Brain microvascular endothelial cell (primary cell): ENCODE measurements around the gene COL6A2.

ENCODE experiments used
- DNase-seq: peaks from one replicate; pipeline ENCODE4 v3.0.0-alpha.2; 2020
- H3K27ac ChIP-seq: fragments of 250-450 bp; sonication (Bioruptor Pico); 2 replicates; pipeline ENCODE4 v1.5.1; 2020; ENCODE audit warnings: mild to moderate bottlenecking, moderate library complexity
- H3K27me3 ChIP-seq: fragments of 250-450 bp; sonication (Bioruptor Pico); replicated peaks from 2 replicates; pipeline ENCODE4 v1.5.1; 2020; ENCODE audit warnings: mild to moderate bottlenecking
- H3K36me3 ChIP-seq: fragments of 250-450 bp; sonication (Bioruptor Pico); replicated peaks from 2 replicates; pipeline ENCODE4 v1.5.1; 2020; ENCODE audit warnings: mild to moderate bottlenecking
- H3K4me3 ChIP-seq: 2 replicates; pipeline ENCODE4 v1.5.1; 2011; ENCODE audit warnings: low read depth, mild to moderate bottlenecking, control low read depth, low read length, moderate library complexity
- CTCF ChIP-seq: IDR thresholded peaks from 2 replicates; pipeline ENCODE4 v1.5.1; 2011; ENCODE audit warnings: low read depth, mild to moderate bottlenecking, moderate library complexity, low read length, control low read depth, inconsistent platforms; ENCODE audit errors: missing control alignments
- in situ Hi-C: cut with HindIII; loops from 2 replicates; pipeline ENCODE4 v1.10.0; 2017; ENCODE audit warnings: low sequenced_read_pairs, low pct_ligation_motif_present

COL6A2 gene

DNA sequence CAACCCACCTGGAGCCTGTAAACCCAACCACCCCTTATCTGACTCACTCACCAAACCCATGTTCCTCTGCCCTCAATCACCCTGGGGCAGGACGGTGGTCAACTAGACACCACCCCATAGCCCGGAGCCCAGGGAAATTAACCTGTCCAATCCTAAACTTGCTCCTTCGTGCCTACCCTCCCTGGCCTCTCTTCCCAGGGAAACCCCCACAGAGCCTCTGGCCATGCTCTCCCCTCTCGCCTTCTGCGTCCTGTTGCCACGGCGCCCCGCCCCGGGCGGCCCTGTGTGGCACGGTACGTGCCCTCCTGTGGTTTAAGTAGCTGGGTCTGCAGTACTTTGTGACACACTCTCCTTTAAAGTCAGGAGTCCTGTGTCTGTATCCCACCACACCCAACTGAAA is 61.5 kb downstream of the COL6A2 start:
- TF ChIP-seq CTCF = no peak
- no peak for DNase-seq
- Histone ChIP-seq H3K4me3 (no peak overlapping the region), H3K27me3 (no peaks in the 10 kb centered on the region), H3K36me3 (peaks cover 5% of the 10 kb centered on the region), H3K27ac (no peak overlapping the region)
- in situ Hi-C loops = no loop called here

DNA sequence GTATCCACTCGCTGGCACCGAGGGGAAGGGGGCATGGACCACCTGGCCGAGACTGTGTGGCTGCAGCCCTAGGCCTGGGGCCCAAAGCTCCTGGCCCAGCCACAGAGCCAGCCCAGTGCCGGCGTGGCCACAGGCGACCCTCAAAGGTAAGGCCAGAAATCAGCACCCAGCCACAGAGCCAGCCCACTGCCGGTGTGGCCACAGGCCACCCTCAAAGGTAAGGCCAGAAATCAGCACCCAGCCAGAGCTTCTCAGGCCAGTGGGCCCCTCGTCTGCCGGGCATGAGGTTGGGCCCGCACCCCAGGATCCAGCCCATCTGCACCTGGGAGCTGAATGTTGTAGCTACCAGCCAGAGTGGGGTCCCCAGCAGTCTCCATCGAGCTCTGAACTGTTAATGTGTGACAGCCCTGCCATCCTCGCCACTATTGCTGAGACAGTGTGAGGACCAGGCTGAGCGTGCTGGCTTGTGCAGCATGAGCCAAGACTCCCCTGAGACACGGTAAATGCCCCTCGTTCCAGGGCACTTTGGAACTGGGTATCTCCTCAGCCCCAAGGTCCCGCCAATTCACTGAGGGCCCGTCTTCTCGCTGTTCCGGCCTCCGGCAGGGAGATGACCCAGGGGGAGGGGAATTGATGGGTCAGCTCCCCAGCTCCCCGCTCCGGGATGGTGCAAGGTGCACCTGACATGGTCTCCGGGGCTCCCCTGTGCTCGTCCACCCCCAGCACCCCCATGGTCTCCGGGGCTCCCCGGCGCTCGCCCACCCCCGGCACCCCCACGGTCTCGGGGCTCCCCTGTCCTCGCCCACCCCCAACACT is 62.1 kb downstream of the COL6A2 start:
- in situ Hi-C loops = no loop called here
- Histone ChIP-seq H3K27ac (no peak overlapping the region), H3K36me3 (peaks cover 5% of the 10 kb centered on the region), H3K4me3 (no peak overlapping the region), H3K27me3 (no peaks in the 10 kb centered on the region)
- TF ChIP-seq CTCF = no peak
- no peak for DNase-seq

GRCh38 chr21:46160657-46160906 is 62.7 kb downstream of the COL6A2 start:
- no peak overlapping the region for H3K4me3 ChIP-seq
- H3K27me3 ChIP-seq = no peaks in the 10 kb centered on the region
- no peak for TF ChIP-seq CTCF
- no peak overlapping the region for H3K27ac ChIP-seq
- in situ Hi-C loops = no loop called here
- no peak for DNase-seq
- peaks cover 5% of the 10 kb centered on the region for H3K36me3 ChIP-seq

DNA sequence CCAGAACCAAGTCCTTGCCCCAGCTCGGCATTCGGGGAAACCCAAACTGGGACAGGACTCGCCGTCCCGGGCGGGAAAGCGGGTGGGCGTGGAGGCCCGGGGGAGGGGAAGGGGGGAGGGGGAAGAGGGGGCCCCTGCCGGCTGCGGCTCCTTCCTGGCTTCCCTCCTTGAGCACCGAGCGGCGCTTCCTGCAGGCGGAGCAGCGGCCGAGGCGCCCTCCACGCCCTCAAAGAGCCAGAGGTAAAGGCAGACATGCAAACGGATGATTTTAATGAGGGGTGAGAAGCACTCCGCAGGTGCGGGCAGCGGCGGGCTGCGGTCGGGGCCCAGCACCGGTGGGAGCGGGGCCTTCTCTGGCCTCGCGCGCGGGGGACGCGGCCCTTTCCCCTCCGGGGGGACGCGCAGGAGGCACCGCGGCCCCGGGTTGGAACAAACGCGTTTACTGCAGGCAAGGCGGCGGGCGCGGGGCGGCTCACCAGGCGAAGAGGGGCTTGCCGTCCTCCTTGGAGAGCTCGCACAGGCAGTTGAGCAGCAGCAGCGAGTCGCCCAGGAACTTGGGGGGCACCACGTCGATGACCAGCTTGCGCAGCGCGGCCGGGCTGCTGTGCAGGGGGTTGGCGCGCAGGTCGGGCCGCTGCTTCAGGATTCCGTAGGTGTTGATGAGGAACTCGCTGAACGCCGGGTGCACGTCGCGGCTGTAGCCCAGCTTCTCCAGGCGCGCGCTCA is 63.2 kb downstream of the COL6A2 start:
- no peak for TF ChIP-seq CTCF
- Histone ChIP-seq H3K4me3 (no peak overlapping the region), H3K27me3 (no peaks in the 10 kb centered on the region), H3K36me3 (peaks cover 5% of the 10 kb centered on the region), H3K27ac (no peak overlapping the region)
- in situ Hi-C loops = no loop called here
- DNase-seq = no peak

DNA sequence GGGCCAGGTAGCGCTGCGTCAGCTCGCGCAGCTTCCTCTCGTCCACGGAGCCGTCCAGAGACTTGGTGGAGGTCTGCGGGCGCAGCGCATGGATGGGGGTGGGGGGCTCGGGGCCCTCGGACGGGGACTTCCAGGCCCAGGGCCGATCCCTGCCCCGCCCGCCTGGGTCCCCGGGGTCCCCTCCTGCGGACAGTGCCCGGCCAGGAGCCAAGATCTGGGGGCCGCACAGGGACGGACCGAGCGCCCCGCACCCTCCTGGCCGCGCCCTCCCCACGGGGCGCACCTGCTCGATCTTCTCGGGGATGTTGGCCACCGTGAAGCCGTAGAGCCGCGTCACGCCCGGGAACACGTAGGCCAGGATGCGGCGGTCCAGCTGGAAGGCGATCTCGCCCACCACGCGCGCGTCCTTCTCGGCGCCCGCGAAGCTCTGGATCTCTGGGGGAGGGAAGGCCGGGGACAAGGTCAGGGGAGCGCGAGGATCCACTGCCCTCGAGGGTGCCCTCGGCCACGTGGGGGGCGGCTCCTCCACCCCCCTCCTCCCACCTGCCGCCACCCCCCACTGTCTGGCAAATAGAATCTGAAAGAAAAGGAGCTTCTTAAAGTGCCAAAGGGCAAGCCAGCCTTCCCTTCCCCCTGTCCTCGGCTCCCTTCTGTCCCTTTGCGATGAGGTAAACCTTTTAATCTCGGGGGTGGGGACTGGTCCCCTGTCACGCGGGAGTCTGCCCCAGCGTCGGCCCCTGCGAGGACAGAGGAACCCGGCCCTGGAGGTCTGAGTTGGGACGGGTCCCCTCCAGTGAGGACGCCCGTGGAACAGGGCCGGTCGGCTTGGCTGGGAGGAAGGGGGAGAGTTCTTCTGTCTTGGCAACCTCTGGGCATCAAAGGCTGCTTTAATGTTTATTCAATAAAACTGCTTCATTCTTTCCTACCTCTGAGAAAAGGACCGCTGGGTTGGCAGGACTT is 64.0 kb downstream of the COL6A2 start:
- in situ Hi-C loops = no loop called here
- no peak for DNase-seq
- TF ChIP-seq CTCF = no peak
- Histone ChIP-seq H3K27me3 (no peaks in the 10 kb centered on the region), H3K36me3 (peaks cover 5% of the 10 kb centered on the region), H3K4me3 (no peak overlapping the region), H3K27ac (no peak overlapping the region)
